ENCODE results near the gene ZNF536.

The ZNF536 gene

GRCh38 chr19:30512176-30513081 is 140.2 kb downstream of the ZNF536 start:
- Histone ChIP-seq H3K9ac (ENCODE audit: low read length in 2 of 2) (no peak overlapping the region), H3K9me3 (ENCODE audit: control insufficient read depth in 2 of 2, low read length in 2 of 2) (no peaks in the 10 kb centered on the region), H3K4me1 (ENCODE audit: control insufficient read depth, insufficient read depth, low read length) (no peaks in the 10 kb centered on the region)

GRCh38 chr19:30513082-30513411 is 140.9 kb downstream of the ZNF536 start:
- no peaks in the 10 kb centered on the region for H3K36me3 ChIP-seq (ENCODE audit: control insufficient read depth in 2 of 2, insufficient read depth in 2 of 2, low read length in 2 of 2)
- H3K27ac ChIP-seq (ENCODE audit: low read length), result no peak overlapping the region
- H3K27me3 ChIP-seq (ENCODE audit: control insufficient read depth in 1 of 2, insufficient read depth in 2 of 2, low read length in 2 of 2), result peaks cover 0 to 15% of the 10 kb centered on the region in 2 donors
- H3K9me3 ChIP-seq (ENCODE audit: control insufficient read depth in 2 of 2, low read length in 2 of 2), result no peaks in the 10 kb centered on the region
- no peak overlapping the region for H3K9ac ChIP-seq (ENCODE audit: low read length in 2 of 2)
- H3K4me1 ChIP-seq (ENCODE audit: control insufficient read depth, insufficient read depth, low read length), result no peaks in the 10 kb centered on the region
- H3K4me3 ChIP-seq (ENCODE audit: low read length in 2 of 2), result no peak overlapping the region

More at GRCh38 chr19:30512176-30513081, 140.2 kb downstream of the ZNF536 start:
- Histone ChIP-seq H3K27ac (ENCODE audit: low read length) (no peak overlapping the region), H3K4me3 (ENCODE audit: low read length in 2 of 2) (no peak overlapping the region), H3K27me3 (ENCODE audit: control insufficient read depth in 1 of 2, insufficient read depth in 2 of 2, low read length in 2 of 2) (peaks cover 0 to 15% of the 10 kb centered on the region in 2 donors), H3K36me3 (ENCODE audit: control insufficient read depth in 2 of 2, insufficient read depth in 2 of 2, low read length in 2 of 2) (no peaks in the 10 kb centered on the region)

- Histone ChIP-seq H3K9me3 (ENCODE audit: control insufficient read depth in 2 of 2, low read length in 2 of 2) (no peaks in the 10 kb centered on the region), H3K9ac (ENCODE audit: low read length in 2 of 2) (no peak overlapping the region), H3K27me3 (ENCODE audit: control insufficient read depth in 1 of 2, insufficient read depth in 2 of 2, low read length in 2 of 2) (peaks cover 0 to 6% of the 10 kb centered on the region in 2 donors), H3K36me3 (ENCODE audit: control insufficient read depth in 2 of 2, insufficient read depth in 2 of 2, low read length in 2 of 2) (no peaks in the 10 kb centered on the region), H3K4me3 (ENCODE audit: low read length in 2 of 2) (no peak overlapping the region), H3K27ac (ENCODE audit: low read length) (no peak overlapping the region), H3K4me1 (ENCODE audit: control insufficient read depth, insufficient read depth, low read length) (no peaks in the 10 kb centered on the region)
Observed at GRCh38 chr19:30516111-30516510, 143.9 kb downstream of the ZNF536 start.

GRCh38 chr19:30516531-30516930 is 144.3 kb downstream of the ZNF536 start:
- H3K27ac ChIP-seq (ENCODE audit: low read length), result no peak overlapping the region
- H3K4me3 ChIP-seq (ENCODE audit: low read length in 2 of 2), result no peak overlapping the region
- peaks cover 0 to 4% of the 10 kb centered on the region in 2 donors for H3K27me3 ChIP-seq (ENCODE audit: control insufficient read depth in 1 of 2, insufficient read depth in 2 of 2, low read length in 2 of 2)
- no peaks in the 10 kb centered on the region for H3K36me3 ChIP-seq (ENCODE audit: control insufficient read depth in 2 of 2, insufficient read depth in 2 of 2, low read length in 2 of 2)
- H3K4me1 ChIP-seq (ENCODE audit: control insufficient read depth, insufficient read depth, low read length), result no peaks in the 10 kb centered on the region
- no peaks in the 10 kb centered on the region for H3K9me3 ChIP-seq (ENCODE audit: control insufficient read depth in 2 of 2, low read length in 2 of 2)
- H3K9ac ChIP-seq (ENCODE audit: low read length in 2 of 2), result no peak overlapping the region

- Histone ChIP-seq H3K9ac (ENCODE audit: low read length in 2 of 2) (no peak overlapping the region), H3K27ac (ENCODE audit: low read length) (no peak overlapping the region), H3K9me3 (ENCODE audit: control insufficient read depth in 2 of 2, low read length in 2 of 2) (no peaks in the 10 kb centered on the region), H3K36me3 (ENCODE audit: control insufficient read depth in 2 of 2, insufficient read depth in 2 of 2, low read length in 2 of 2) (no peaks in the 10 kb centered on the region), H3K27me3 (ENCODE audit: control insufficient read depth in 1 of 2, insufficient read depth in 2 of 2, low read length in 2 of 2) (peaks cover 0 to 2% of the 10 kb centered on the region in 2 donors), H3K4me1 (ENCODE audit: control insufficient read depth, insufficient read depth, low read length) (no peaks in the 10 kb centered on the region), H3K4me3 (ENCODE audit: low read length in 2 of 2) (no peak overlapping the region)
Observed at GRCh38 chr19:30518965-30519606, 146.9 kb downstream of the ZNF536 start.

- Histone ChIP-seq H3K27ac (ENCODE audit: low read length) (no peak overlapping the region), H3K27me3 (ENCODE audit: control insufficient read depth in 1 of 2, insufficient read depth in 2 of 2, low read length in 2 of 2) (no peaks in the 10 kb centered on the region), H3K4me3 (ENCODE audit: low read length in 2 of 2) (no peak overlapping the region), H3K36me3 (ENCODE audit: control insufficient read depth in 2 of 2, insufficient read depth in 2 of 2, low read length in 2 of 2) (no peaks in the 10 kb centered on the region), H3K9me3 (ENCODE audit: control insufficient read depth in 2 of 2, low read length in 2 of 2) (no peaks in the 10 kb centered on the region), H3K4me1 (ENCODE audit: control insufficient read depth, insufficient read depth, low read length) (no peaks in the 10 kb centered on the region), H3K9ac (ENCODE audit: low read length in 2 of 2) (no peak overlapping the region)
Observed at GRCh38 chr19:30519607-30520205, 147.5 kb downstream of the ZNF536 start.

GRCh38 chr19:30520735-30521479 is 148.7 kb downstream of the ZNF536 start:
- Histone ChIP-seq H3K27ac (ENCODE audit: low read length) (no peak overlapping the region), H3K4me3 (ENCODE audit: low read length in 2 of 2) (no peak overlapping the region), H3K36me3 (ENCODE audit: control insufficient read depth in 2 of 2, insufficient read depth in 2 of 2, low read length in 2 of 2) (no peaks in the 10 kb centered on the region), H3K27me3 (ENCODE audit: control insufficient read depth in 1 of 2, insufficient read depth in 2 of 2, low read length in 2 of 2) (no peaks in the 10 kb centered on the region), H3K9ac (ENCODE audit: low read length in 2 of 2) (no peak overlapping the region), H3K4me1 (ENCODE audit: control insufficient read depth, insufficient read depth, low read length) (no peaks in the 10 kb centered on the region), H3K9me3 (ENCODE audit: control insufficient read depth in 2 of 2, low read length in 2 of 2) (no peaks in the 10 kb centered on the region)

- Histone ChIP-seq H3K4me1 (ENCODE audit: control insufficient read depth, insufficient read depth, low read length) (no peaks in the 10 kb centered on the region), H3K9ac (ENCODE audit: low read length in 2 of 2) (no peak overlapping the region), H3K4me3 (ENCODE audit: low read length in 2 of 2) (no peak overlapping the region), H3K27ac (ENCODE audit: low read length) (no peak overlapping the region), H3K9me3 (ENCODE audit: control insufficient read depth in 2 of 2, low read length in 2 of 2) (no peaks in the 10 kb centered on the region), H3K27me3 (ENCODE audit: control insufficient read depth in 1 of 2, insufficient read depth in 2 of 2, low read length in 2 of 2) (no peaks in the 10 kb centered on the region), H3K36me3 (ENCODE audit: control insufficient read depth in 2 of 2, insufficient read depth in 2 of 2, low read length in 2 of 2) (no peaks in the 10 kb centered on the region)
Observed at GRCh38 chr19:30521937-30522336, 149.8 kb downstream of the ZNF536 start.

GRCh38 chr19:30522341-30522740 is 150.2 kb downstream of the ZNF536 start:
- Histone ChIP-seq H3K9ac (ENCODE audit: low read length in 2 of 2) (no peak overlapping the region), H3K27ac (ENCODE audit: low read length) (no peak overlapping the region), H3K27me3 (ENCODE audit: control insufficient read depth in 1 of 2, insufficient read depth in 2 of 2, low read length in 2 of 2) (no peaks in the 10 kb centered on the region), H3K36me3 (ENCODE audit: control insufficient read depth in 2 of 2, insufficient read depth in 2 of 2, low read length in 2 of 2) (no peaks in the 10 kb centered on the region), H3K9me3 (ENCODE audit: control insufficient read depth in 2 of 2, low read length in 2 of 2) (no peaks in the 10 kb centered on the region), H3K4me1 (ENCODE audit: control insufficient read depth, insufficient read depth, low read length) (no peaks in the 10 kb centered on the region), H3K4me3 (ENCODE audit: low read length in 2 of 2) (no peak overlapping the region)

- Histone ChIP-seq H3K36me3 (ENCODE audit: control insufficient read depth in 2 of 2, insufficient read depth in 2 of 2, low read length in 2 of 2) (no peaks in the 10 kb centered on the region), H3K4me3 (ENCODE audit: low read length in 2 of 2) (no peak overlapping the region), H3K9ac (ENCODE audit: low read length in 2 of 2) (no peak overlapping the region), H3K27ac (ENCODE audit: low read length) (no peak overlapping the region), H3K4me1 (ENCODE audit: control insufficient read depth, insufficient read depth, low read length) (no peaks in the 10 kb centered on the region), H3K9me3 (ENCODE audit: control insufficient read depth in 2 of 2, low read length in 2 of 2) (no peaks in the 10 kb centered on the region), H3K27me3 (ENCODE audit: control insufficient read depth in 1 of 2, insufficient read depth in 2 of 2, low read length in 2 of 2) (no peaks in the 10 kb centered on the region)
Observed at GRCh38 chr19:30523791-30524190, 151.6 kb downstream of the ZNF536 start.
